HG02981 (cell line): ENCODE results near the gene ATF5.

Source experiments
- ATAC-seq: cut with Tn5 transposase; IDR thresholded peaks from one replicate; pipeline ENCODE4 v1.9.1; 2021; ENCODE audit warnings: mild to moderate bottlenecking, moderate library complexity; ENCODE audit not compliant: unreplicated experiment

Gene ATF5

DNA sequence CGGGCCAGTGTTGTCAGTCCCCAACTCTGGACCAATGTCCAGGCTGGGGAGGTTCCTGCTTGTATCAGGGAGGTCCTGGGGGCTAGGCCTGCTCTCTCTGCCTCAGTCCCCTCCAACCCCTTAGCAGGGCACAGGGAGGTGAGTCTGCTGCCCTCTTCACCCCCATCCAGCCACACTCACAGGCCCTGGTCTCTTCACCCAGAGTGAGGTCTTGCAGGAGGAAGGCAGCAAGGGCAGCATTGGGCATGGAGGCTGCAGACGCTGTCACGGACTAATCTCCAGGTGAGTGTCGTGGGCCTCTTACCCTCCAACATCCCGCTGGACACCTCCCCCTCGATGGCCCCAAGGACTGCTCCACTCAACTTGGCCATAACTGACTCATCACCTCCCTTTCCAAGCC, 43.8 kb downstream of the ATF5 start:
- ATAC-seq: no peak

DNA sequence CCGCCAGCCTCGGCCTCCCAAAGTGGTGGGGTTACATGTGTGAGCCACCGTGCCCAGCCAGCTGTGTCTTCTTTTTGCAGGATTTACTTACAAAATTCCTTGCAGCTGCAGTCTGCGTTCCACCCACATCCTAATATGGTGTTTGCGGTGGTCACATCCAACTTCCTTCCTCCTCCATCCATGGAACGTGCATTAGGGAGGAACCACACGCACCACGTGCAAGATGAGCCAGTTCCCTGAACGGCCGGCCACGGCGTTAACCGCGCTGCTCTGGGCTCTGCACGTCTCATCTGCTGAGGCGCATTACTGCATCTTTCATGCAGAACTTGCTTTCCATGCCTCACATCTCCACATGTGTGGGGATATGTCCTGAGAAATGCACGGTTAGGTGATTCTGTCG, 45.0 kb downstream of the ATF5 start:
- no peak for ATAC-seq

- ATAC-seq: no peak
Observed at GRCh38 chr19:49975051-49975450, 46.0 kb downstream of the ATF5 start.

- no peak for ATAC-seq
Observed at GRCh38 chr19:49976496-49976895, 47.5 kb downstream of the ATF5 start.

GRCh38 chr19:49977076-49977475, 48.1 kb downstream of the ATF5 start:
- no peak for ATAC-seq

DNA sequence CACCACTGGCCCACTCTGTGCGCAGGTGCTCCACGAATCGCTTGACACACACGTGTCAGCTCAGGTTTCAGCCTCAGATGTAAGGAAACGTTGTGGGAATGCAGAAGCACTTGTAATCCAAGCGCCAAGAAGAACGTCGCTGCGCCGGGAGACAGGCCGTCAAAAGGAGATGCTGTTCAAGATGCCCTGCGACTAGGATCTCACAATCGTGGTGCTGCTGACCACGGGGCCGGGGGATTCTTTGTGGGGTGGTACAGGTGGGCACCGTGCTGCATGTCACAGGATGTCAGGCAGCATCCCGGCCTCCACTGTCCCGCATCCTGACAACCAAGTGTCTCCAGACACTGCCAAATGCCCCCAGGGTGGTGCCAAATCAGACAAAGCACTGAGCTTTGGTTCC, 48.9 kb downstream of the ATF5 start:
- no peak for ATAC-seq

DNA sequence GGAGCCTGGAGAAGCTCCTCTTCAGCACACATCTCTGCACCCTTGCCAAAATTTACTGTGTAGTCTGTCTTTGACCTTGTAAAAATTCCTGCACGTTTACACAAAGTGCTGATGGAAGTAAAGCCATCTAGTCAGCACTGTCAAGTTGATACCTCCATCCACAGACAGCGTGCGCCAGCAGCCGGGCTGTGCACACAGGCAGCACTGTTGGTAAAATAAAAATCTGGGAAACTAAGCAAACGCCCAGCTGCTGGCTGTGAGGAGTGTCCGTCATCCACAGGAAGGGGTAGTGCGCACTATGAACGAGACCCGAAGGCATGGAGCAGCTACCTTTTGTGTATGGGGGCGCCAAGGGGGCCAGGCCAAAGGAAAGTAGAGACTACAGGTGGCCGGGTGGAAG, 49.3 kb downstream of the ATF5 start:
- ATAC-seq: no peak

DNA sequence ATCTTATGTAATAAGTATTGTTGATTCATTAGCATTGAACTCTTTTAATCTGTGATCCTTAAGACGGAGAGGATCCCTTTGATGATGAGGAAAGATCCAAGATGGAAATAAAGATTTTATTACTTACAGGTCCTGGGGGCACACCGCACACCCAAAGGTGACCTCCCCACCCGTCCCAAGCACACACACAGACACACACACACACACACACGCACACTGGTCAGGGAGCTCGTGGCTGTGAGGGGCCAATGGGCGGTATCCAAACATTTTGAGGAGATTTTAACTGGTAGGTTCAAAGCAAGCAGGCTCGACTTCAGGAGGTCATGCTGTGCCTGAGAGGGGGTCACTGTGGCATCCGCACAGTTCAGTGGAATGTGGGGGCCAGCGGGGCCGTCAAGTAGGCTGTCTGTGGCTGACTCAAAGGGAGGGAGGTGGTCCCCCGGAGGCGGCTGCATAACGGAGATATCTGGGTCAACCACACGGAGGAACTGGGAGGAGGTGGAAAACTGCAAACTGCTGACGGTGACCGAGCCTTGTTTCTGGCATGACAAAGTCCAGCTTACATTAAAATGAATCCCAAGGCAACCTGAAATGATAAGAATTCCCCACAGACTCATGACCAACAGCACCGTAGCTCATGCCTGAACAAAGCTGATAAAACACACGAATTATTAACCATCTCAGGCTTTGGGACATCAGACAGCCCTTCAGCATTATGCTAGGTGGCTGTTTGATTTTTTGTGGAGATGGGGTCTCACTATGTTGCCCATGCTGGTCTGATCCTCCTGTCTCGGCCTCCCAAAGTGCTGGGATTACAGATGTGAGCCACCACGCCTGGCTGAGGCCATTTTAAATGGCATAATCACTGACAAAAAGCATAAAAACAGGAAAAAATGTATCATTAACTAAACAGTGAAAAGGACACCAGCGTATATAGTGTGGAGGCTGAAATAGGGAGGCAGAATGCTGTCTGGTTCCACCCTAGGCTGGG, 52.9 kb downstream of the ATF5 start:
- no peak for ATAC-seq
